ENCODE results near the gene JMJD8. TPM values are rescaled to one million over a fixed set of nuclear protein-coding genes. Genes with fewer than 3 reads are reported as not detected.

The JMJD8 gene
- total RNA-seq, 4 donors from 2014 or later = 73.2 to 114 (median 88.1) TPM

DNA sequence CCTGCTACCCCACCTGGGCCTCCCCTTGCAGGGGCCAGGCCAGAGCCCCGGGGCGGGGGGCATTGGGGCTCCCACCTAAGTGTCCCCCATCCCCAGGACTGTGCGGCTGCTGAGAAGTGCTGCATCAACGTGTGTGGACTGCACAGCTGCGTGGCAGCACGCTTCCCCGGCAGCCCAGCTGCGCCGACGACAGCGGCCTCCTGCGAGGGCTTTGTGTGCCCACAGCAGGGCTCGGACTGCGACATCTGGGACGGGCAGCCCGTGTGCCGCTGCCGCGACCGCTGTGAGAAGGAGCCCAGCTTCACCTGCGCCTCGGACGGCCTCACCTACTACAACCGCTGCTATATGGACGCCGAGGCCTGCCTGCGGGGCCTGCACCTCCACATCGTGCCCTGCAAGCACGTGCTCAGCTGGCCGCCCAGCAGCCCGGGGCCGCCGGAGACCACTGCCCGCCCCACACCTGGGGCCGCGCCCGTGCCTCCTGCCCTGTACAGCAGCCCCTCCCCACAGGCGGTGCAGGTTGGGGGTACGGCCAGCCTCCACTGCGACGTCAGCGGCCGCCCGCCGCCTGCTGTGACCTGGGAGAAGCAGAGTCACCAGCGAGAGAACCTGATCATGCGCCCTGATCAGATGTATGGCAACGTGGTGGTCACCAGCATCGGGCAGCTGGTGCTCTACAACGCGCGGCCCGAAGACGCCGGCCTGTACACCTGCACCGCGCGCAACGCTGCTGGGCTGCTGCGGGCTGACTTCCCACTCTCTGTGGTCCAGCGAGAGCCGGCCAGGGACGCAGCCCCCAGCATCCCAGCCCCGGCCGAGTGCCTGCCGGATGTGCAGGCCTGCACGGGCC lies 51.4 kb downstream of the JMJD8 start:
- Histone ChIP-seq H3K27me3 (peaks cover 0 to 21% (median 0%) of the 10 kb centered on the region in 4 donors), H3K4me3 (no peak overlapping the region), H3K36me3 (peaks cover 10 to 40% (median 32%) of the 10 kb centered on the region in 4 donors), H3K27ac (replicated peaks in 1 of 4) (no peak overlapping the region), H3K9me3 (no peaks in the 10 kb centered on the region), H3K4me1 (peaks cover 28 to 49% (median 45%) of the 10 kb centered on the region in 4 donors)
- no peak for DNase-seq (ENCODE audit: extremely low spot score)
- TF ChIP-seq, protein P1, sequence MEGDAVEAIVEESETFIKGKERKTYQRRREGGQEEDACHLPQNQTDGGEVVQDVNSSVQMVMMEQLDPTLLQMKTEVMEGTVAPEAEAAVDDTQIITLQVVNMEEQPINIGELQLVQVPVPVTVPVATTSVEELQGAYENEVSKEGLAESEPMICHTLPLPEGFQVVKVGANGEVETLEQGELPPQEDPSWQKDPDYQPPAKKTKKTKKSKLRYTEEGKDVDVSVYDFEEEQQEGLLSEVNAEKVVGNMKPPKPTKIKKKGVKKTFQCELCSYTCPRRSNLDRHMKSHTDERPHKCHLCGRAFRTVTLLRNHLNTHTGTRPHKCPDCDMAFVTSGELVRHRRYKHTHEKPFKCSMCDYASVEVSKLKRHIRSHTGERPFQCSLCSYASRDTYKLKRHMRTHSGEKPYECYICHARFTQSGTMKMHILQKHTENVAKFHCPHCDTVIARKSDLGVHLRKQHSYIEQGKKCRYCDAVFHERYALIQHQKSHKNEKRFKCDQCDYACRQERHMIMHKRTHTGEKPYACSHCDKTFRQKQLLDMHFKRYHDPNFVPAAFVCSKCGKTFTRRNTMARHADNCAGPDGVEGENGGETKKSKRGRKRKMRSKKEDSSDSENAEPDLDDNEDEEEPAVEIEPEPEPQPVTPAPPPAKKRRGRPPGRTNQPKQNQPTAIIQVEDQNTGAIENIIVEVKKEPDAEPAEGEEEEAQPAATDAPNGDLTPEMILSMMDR (IDR thresholded peaks at IDR 0.05) = no peak
- WGBS = 97% methylated on average over 12 of the region's 67 CpGs
- intact Hi-C loops (cut with DNase I) = no loop called here

DNA sequence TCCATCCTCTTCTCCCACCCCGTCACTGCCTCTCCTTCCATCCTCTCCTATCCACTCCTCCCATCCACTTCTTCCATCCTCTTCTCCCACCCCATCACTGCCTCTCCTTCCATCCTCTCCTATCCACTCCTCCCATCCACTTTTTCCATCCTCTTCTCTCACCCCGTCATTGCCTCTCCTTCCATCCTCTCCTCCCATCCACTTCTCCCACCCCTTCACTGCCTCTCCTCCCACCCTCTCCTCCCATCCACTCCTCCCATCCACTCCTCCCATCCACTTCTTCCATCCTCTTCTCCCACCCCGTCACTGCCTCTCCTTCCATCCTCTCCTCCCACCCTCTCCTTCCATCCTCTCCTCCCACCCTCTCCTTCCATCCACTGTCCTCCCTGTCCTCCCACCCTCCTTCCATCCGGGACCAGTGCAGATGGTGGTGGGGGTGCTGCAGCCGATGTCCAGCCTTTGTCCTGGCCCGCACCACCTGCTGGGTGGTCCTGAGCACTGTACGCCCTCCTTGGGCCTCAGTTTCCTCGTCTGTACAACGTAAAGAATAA lies 52.3 kb downstream of the JMJD8 start:
- peaks cover 0 to 21% (median 0%) of the 10 kb centered on the region in 4 donors for H3K27me3 ChIP-seq
- no peak overlapping the region for H3K4me3 ChIP-seq
- intact Hi-C loops (cut with DNase I) = no loop called here
- TF ChIP-seq EP300 (IDR thresholded peaks at IDR 0.05) (no peak), POLR2AphosphoS5 (IDR thresholded peaks at IDR 0.05) (no peak), POLR2A (IDR thresholded peaks at IDR 0.05; ENCODE audit: low read depth) (no peak)
- TF ChIP-seq, protein P1 (IDR thresholded peaks at IDR 0.05) = no peak
- H3K36me3 ChIP-seq = peaks cover 10 to 48% (median 40%) of the 10 kb centered on the region in 4 donors
- WGBS = 58% methylated on average over 9 of the region's 9 CpGs
- peaks cover 23 to 48% (median 42%) of the 10 kb centered on the region in 4 donors for H3K4me1 ChIP-seq
- DNase-seq (ENCODE audit: extremely low spot score) = no peak
- no peaks in the 10 kb centered on the region for H3K9me3 ChIP-seq
- no peak overlapping the region for H3K27ac ChIP-seq (replicated peaks in 1 of 4)

Other genes with a start within 250 kb of the JMJD8 start
- 10 to 100 TPM; 24.9 to 44.7 (median 43.3) TPM for gene CAPN15, start 156.6 kb downstream of the JMJD8 start, total RNA-seq
- not detected for gene PRR35, start 123.9 kb downstream of the JMJD8 start, total RNA-seq
- gene NHLRC4, start 117.3 kb downstream of the JMJD8 start, total RNA-seq = 1 to 10 TPM; 1.2 to 2.6 (median 1.9) TPM
- gene PIGQ, start 114.4 kb downstream of the JMJD8 start, total RNA-seq = 10 to 100 TPM; 36.1 to 46.4 (median 40.7) TPM
- gene RAB40C, start 94.3 kb downstream of the JMJD8 start, total RNA-seq = 10 to 100 TPM; 20.8 to 25.3 (median 23.0) TPM
- under 1 TPM; 0.33 to 0.80 (median 0.43) TPM for gene WFIKKN1, start 53.3 kb downstream of the JMJD8 start, total RNA-seq
- 100 to 1,000 TPM; 129 to 166 (median 142) TPM for gene METTL26, start 48.0 kb downstream of the JMJD8 start, total RNA-seq
- gene MCRIP2, start 42.5 kb downstream of the JMJD8 start, total RNA-seq = 10 to 100 TPM; 50.7 to 65.4 (median 59.1) TPM
- 10 to 100 TPM in 3 of 4 donors, 1 to 10 TPM in 1; 8.2 to 22.7 (median 16.5) TPM for gene WDR90, start 35.0 kb downstream of the JMJD8 start, total RNA-seq
- 10 to 100 TPM; 34.5 to 67.5 (median 58.6) TPM for gene RHOT2, start 16.2 kb downstream of the JMJD8 start, total RNA-seq
- gene RHBDL1, start 8.7 kb downstream of the JMJD8 start, total RNA-seq = 1 to 10 TPM in 1 of 4 donors, under 1 TPM in 3; 0.17 to 2.0 (median 0.66) TPM
- gene STUB1, start 3.9 kb downstream of the JMJD8 start, total RNA-seq = 100 to 1,000 TPM; 155 to 215 (median 178) TPM
- 10 to 100 TPM in 2 of 4 donors, 1 to 10 TPM in 2; 7.0 to 14.9 (median 11.1) TPM for gene WDR24, start 6.1 kb upstream of the JMJD8 start, total RNA-seq
- gene FBXL16, start 21.5 kb upstream of the JMJD8 start, total RNA-seq = 1 to 10 TPM in 1 of 4 donors, under 1 TPM in 3; 0.42 to 1.2 (median 0.51) TPM
- 100 to 1,000 TPM in 1 of 4 donors, 10 to 100 TPM in 3; 56.5 to 143 (median 78.0) TPM for gene METRN, start 30.8 kb upstream of the JMJD8 start, total RNA-seq
- 10 to 100 TPM; 26.5 to 48.6 (median 40.3) TPM for gene ANTKMT, start 36.8 kb upstream of the JMJD8 start, total RNA-seq
- gene CCDC78, start 42.1 kb upstream of the JMJD8 start, total RNA-seq = 1 to 10 TPM in 1 of 4 donors, under 1 TPM in 3; 0.33 to 2.5 (median 0.61) TPM
- 1 to 10 TPM; 1.7 to 5.6 (median 4.5) TPM for gene HAGHL, start 42.8 kb upstream of the JMJD8 start, total RNA-seq
- gene CIAO3, start 56.7 kb upstream of the JMJD8 start, total RNA-seq = 10 to 100 TPM; 19.4 to 33.3 (median 30.2) TPM
- under 1 TPM in 1 of 4 donors, not detected in 3; 0.39 TPM for gene MSLN, start 76.4 kb upstream of the JMJD8 start, total RNA-seq
- 10 to 100 TPM; 10.4 to 29.1 (median 20.4) TPM for gene RPUSD1, start 104.0 kb upstream of the JMJD8 start, total RNA-seq
- gene CHTF18, start 104.3 kb upstream of the JMJD8 start, total RNA-seq = 1 to 10 TPM; 2.0 to 8.8 (median 3.4) TPM
- not detected for gene GNG13, start 116.4 kb upstream of the JMJD8 start, total RNA-seq

Measured in esophagus muscularis mucosa (tissue), 4 donors.